ENCODE results near the gene SECISBP2.

Gene SECISBP2

GRCh38 chr9:89314955-89315354 is 3.3 kb upstream of the SECISBP2 start:
- peaks cover 73% of the 10 kb centered on the region for H3F3A ChIP-seq (ENCODE audit: insufficient read depth)
- H3K27ac ChIP-seq (ENCODE audit: low read depth, low read length): peak overlapping the region; percentile 92
- peaks cover 44% of the 10 kb centered on the region for H3K36me3 ChIP-seq (ENCODE audit: low read length)

DNA sequence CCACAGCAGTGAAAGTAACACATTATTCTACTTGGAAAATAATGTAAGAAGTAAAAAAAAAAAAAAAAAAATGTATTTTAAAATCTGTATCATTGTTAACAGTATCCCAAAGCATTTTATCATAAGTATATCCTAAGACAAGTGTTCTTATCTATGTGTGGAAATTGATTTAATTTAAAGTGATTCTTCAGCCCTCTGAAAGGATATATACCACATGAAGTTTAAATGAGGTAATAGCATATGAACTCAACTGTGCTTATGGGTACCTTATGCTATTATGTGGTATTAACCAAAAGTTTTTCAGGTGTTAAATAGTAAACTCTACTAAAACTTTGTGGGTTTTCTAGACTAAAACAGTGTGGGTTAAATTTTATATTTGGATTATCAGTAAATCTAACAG is 2.8 kb upstream of the SECISBP2 start:
- Histone ChIP-seq H2AFZ (ENCODE audit: low read depth, low read length, severe bottlenecking) (no peak overlapping the region), H4K20me1 (ENCODE audit: low read depth, low read length) (peaks cover 33% of the 10 kb centered on the region), H3K27me3 (ENCODE audit: low read length) (no peaks in the 10 kb centered on the region), H3F3A (ENCODE audit: insufficient read depth) (peaks cover 73% of the 10 kb centered on the region), H3K4me3 (ENCODE audit: insufficient read depth, low read length, poor library complexity, severe bottlenecking) (no peak overlapping the region), H3K79me2 (ENCODE audit: insufficient read depth, low read length) (peaks cover 65% of the 10 kb centered on the region), H3K36me3 (ENCODE audit: low read length) (peaks cover 47% of the 10 kb centered on the region), H3K4me2 (ENCODE audit: low read depth, low read length, poor library complexity, severe bottlenecking) (peak overlapping the region; percentile 98), H3K9me2 (replicated peaks; ENCODE audit: insufficient read depth, low read length) (no peaks in the 10 kb centered on the region), H3K9ac (ENCODE audit: low read length) (no peak overlapping the region), H3K27ac (ENCODE audit: low read depth, low read length) (peak overlapping the region; percentile 92; the same call in 1 of the 2 replicates), H3K9me3 (ENCODE audit: insufficient read depth, low read length) (no peaks in the 10 kb centered on the region)
- TF ChIP-seq CTCF (IDR thresholded peaks at IDR 0.05; ENCODE audit: insufficient read depth, low read length, poor library complexity, severe bottlenecking): no peak
- no peak for TF ChIP-seq EZH2phosphoT487 (conservative IDR thresholded peaks at IDR 0.05; ENCODE audit: low read length)

More at GRCh38 chr9:89314955-89315354, 3.3 kb upstream of the SECISBP2 start:
- Histone ChIP-seq H3K79me2 (ENCODE audit: insufficient read depth, low read length) (peaks cover 60% of the 10 kb centered on the region), H3K4me3 (ENCODE audit: insufficient read depth, low read length, poor library complexity, severe bottlenecking) (peak overlapping the region; percentile 94), H3K9me2 (replicated peaks; ENCODE audit: insufficient read depth, low read length) (no peaks in the 10 kb centered on the region), H3K27me3 (ENCODE audit: low read length) (no peaks in the 10 kb centered on the region), H3K9ac (ENCODE audit: low read length) (peak overlapping the region; percentile 87), H4K20me1 (ENCODE audit: low read depth, low read length) (peaks cover 33% of the 10 kb centered on the region), H3K9me3 (ENCODE audit: insufficient read depth, low read length) (no peaks in the 10 kb centered on the region), H2AFZ (ENCODE audit: low read depth, low read length, severe bottlenecking) (no peak overlapping the region), H3K4me2 (ENCODE audit: low read depth, low read length, poor library complexity, severe bottlenecking) (peak overlapping the region; percentile 98)
- TF ChIP-seq EZH2phosphoT487 (conservative IDR thresholded peaks at IDR 0.05; ENCODE audit: low read length) (no peak), CTCF (IDR thresholded peaks at IDR 0.05; ENCODE audit: insufficient read depth, low read length, poor library complexity, severe bottlenecking) (no peak)

- H3K36me3 ChIP-seq (ENCODE audit: low read length): peaks cover 52% of the 10 kb centered on the region
- H3K27ac ChIP-seq (ENCODE audit: low read depth, low read length): peak overlapping the region; percentile 92
- H3K79me2 ChIP-seq (ENCODE audit: insufficient read depth, low read length): peaks cover 70% of the 10 kb centered on the region
- H3K4me2 ChIP-seq (ENCODE audit: low read depth, low read length, poor library complexity, severe bottlenecking): peak overlapping the region; percentile 97
- peak overlapping the region; percentile 79 for H3K9ac ChIP-seq (ENCODE audit: low read length)
- TF ChIP-seq CTCF (IDR thresholded peaks at IDR 0.05; ENCODE audit: insufficient read depth, low read length, poor library complexity, severe bottlenecking) (no peak), EZH2phosphoT487 (conservative IDR thresholded peaks at IDR 0.05; ENCODE audit: low read length) (no peak)
- no peaks in the 10 kb centered on the region for H3K9me2 ChIP-seq (replicated peaks; ENCODE audit: insufficient read depth, low read length)
- peaks cover 70% of the 10 kb centered on the region for H3F3A ChIP-seq (ENCODE audit: insufficient read depth)
- no peaks in the 10 kb centered on the region for H3K9me3 ChIP-seq (ENCODE audit: insufficient read depth, low read length)
- no peak overlapping the region for H3K4me3 ChIP-seq (ENCODE audit: insufficient read depth, low read length, poor library complexity, severe bottlenecking)
- H2AFZ ChIP-seq (ENCODE audit: low read depth, low read length, severe bottlenecking): no peak overlapping the region
- H3K27me3 ChIP-seq (ENCODE audit: low read length): no peaks in the 10 kb centered on the region
- H4K20me1 ChIP-seq (ENCODE audit: low read depth, low read length): peaks cover 29% of the 10 kb centered on the region
These were observed 1.0 kb upstream of the SECISBP2 start for GRCh38 chr9:89317282-89317681.

All from SU-DHL-6 (cell line).